Middle frontal gyrus (tissue), 1 donor: ENCODE data around the gene KCTD12.
"Not testable (repeated sequence)": the region's sequence is repeated elsewhere in the genome, so short reads cannot be mapped to it uniquely, and the experiment has no call there.

ENCODE experiments used
- DNase-seq: peaks from one replicate; pipeline ENCODE4 v3.0.0-alpha.2; 2015; ENCODE audit warnings: low spot score; ENCODE audit errors: extremely low spot score

KCTD12 gene

DNA sequence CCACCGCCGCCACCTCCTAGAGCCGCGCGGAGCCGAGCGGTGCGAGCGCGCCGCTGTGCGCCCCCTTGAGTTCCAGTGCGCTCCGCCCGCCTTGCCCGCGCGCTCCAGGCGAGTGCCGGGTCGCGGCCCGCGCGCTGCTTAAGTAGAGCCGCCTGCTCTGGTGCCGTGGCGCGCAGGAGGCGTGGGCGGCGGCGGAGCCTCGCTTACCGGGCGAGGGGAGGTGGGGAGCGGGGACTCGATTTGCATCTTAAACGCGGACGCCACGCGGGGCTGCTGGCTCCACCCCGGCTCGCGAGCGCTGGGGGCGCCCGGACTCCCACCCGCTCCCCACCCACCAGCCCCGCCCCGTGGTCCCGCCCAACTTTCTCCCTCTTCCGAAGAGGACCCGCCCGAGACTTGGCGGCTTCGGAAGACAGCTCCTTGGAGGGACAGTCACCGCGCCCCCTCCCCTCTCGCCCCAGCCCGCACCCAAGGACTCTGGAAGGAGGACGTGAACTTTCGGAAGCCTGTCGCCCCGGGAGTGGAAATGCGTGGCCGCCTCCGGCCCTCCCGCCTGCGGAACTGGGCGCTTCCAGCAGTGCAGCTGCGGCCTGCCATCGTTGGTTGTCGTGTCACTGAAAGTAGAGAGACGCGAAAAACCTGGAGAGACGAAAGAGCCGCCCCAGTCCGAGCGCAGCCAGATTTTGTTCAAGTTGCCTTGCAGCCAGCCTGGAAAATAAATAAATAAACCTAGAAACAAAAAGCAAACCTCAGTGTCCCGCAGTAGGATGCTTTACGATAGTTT is at the start of gene KCTD12:
TSS of gene KCTD12 (minus strand) at position 114 of the 784 bp plus-strand sequence. CDS start 257 bp downstream, outside the sequence.
- DNase-seq = peak; percentile 53

DNA sequence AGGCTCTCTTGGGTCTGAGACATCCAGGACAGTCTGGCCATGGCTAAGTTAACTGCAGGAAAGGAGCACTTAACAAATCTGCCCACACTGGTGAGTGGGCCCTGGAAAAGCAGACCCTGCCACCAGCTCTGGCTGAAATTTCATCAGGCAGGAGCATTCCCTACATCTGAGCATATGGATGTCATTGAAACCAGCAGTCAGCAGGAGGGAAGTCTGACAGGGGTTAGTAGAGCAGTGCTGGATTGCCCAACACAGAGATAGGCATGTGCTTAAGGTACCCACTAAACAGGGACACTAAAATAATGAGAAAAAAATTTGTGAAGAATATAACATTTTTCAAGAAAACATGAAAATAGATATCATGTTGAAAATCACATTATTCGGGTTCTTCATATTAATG is 48.5 kb upstream of the KCTD12 start:
- DNase-seq = no peak

DNA sequence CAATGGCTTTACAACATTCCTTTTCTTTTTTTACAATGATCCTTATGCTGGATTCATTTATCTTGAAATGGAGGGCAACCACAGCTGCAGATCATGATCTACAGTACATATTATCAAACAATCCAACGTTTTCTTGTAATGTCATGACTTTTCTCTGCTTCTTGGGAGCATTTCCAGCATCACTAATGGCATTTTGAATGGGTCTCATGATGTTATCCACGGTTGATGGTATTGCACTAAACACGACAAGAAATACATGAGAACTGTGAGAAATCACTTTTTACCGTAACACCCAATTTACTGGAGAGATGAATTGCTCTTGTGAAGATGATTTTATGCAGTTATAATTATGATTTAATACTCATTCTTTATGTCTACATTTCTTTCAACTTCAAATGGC is 45.9 kb upstream of the KCTD12 start:
- DNase-seq = no peak

DNA sequence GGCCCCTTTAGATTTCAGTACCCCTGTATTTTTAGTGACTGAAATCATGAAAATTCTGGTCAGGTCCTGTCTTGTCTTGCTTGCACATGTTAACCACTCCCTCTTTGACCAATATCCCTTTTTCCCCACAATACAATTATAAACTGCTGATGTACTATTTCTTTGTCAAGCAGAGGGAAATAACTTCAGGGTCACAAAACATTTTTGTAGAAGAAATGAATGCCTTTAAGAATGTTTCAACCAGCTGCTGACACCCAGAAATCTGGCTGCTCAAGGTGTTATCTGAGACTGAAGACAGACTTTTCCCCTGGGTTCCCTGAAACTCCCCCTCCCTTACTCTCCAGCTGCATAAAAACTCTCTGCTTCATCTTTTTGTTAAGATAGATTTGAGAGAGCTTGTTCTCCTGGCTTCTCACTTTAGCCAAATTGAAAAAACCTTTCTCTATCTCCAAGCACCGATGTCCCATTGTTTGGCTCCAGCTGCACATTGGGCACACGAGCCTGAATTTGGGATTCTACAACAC is 43.7 kb upstream of the KCTD12 start:
- DNase-seq = no peak

GRCh38 chr13:76929320-76929719 is 43.1 kb upstream of the KCTD12 start:
- DNase-seq = no peak

DNA sequence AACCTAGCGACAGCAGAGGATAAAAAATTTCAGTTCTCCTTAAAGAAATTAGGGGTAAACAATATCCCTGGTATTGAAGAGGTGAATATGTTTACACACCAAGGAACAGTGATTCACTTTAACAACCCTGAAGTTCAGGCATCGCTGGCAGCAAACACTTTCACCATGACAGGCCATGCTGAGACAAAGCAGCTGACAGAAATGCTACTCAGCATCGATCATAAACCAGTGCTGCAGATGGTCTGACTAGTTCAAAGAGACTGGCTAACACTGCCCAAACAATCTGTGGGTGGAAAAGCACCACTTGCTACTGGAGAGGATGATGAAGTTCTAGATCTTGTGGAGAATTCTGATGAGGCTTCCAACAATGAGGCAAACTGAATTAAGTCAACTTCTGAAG is 42.3 kb upstream of the KCTD12 start:
- no peak for DNase-seq

DNA sequence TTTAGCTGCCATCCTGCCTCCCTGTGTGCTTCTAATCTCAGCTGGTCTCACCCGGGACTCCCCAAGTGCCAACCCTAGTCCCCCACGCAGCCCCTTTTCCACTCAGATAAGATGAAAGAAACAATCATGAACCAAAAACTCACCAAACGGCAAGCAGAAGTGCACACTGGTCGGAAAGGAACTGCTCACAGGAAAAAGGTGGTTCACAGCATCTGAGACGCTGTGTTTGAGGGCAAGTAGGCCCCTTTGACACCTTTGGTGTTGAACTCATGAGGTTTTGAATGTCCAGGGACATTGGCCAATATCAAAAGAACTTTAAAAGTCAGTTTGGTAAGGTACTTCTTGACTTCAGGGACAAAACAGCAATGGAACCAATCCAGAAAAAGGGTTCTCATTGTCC is 41.8 kb upstream of the KCTD12 start:
- no peak for DNase-seq

GRCh38 chr13:76925115-76925514 is 38.9 kb upstream of the KCTD12 start:
- no peak for DNase-seq

DNA sequence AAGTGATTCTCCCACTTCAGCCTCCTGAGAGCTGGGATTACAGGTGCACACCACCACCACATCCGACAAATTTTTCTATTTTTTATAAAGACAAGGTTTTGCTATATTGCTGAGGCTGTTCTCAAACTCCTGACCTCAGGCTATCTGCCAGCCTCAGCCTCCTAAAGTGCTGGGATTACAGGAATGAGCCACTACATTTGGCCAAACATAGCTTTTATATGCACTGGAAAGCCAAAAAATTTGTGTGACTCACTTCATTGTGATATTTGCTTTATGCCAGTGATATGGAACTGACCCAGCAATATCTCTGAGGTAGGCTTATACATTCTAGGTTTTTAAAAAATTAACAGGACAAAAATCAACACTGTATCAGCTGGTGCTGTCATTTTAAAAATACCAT is 35.3 kb upstream of the KCTD12 start:
- DNase-seq = no peak

DNA sequence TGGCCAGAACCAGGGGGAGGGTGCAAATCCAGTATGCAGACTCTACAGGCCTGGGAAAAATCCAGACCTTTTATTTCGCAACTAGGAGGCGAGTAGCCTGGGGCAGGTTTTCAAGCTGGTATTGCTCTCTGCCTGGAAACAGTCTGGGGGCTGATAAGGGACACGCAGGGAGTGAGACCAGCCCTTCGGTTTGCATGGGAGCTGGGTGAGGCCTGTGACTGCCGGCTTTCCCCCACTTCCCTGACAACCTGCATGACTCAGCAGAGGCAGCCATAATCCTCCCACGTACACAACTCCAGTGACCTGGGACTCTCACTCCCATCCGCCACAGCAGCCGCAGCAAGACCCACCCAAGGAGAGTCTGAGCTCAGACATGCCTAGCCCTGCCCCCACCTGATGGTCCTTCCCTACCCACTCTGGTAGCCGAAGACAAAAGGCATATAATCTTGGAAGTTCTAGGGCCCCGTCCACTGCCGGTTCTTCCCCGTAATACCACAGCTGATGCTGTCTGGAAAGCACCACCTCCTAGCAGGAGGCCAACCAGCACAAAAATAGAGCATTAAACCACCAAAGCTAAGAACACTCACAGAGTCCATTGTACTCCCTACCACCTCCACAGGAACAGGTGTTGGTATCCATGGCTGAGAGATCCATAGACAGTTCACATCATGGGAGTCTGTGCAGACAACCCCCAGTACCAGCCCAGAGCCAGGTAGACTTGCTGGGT is 31.7 kb upstream of the KCTD12 start:
- not testable (repeated sequence) for DNase-seq

DNA sequence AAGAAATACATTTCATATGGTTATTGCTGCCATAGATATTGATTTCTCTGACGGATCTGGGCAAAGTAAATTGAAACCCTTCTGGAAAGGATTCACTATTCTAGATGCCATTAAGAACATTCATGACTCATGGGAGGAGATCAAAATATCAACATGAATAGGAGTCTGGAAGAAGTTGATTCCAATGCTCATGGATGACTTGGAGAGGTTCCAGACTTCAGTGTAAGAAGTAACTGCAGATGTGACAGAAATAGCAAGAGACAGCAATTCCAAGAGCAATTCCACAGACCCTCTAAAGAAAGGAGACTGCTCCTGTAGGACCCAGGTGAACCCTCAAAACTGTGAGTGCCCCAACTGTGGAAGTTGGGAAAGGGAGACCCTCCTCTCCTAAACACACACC is 30.9 kb upstream of the KCTD12 start:
- DNase-seq = no peak

- DNase-seq = no peak
Observed at GRCh38 chr13:76913898-76914297, 27.7 kb upstream of the KCTD12 start.

GRCh38 chr13:76912476-76912875 is 26.3 kb upstream of the KCTD12 start:
- DNase-seq = no peak

- no peak for DNase-seq
Observed at GRCh38 chr13:76904507-76904906, 18.3 kb upstream of the KCTD12 start.

- DNase-seq = peak; percentile 74
Observed at GRCh38 chr13:76903544-76904162, 17.4 kb upstream of the KCTD12 start.

- not testable (repeated sequence) for DNase-seq
Observed at GRCh38 chr13:76899066-76899465, 12.9 kb upstream of the KCTD12 start.

- DNase-seq = not testable (repeated sequence)
Observed at GRCh38 chr13:76897171-76897570, 11.0 kb upstream of the KCTD12 start.

- no peak for DNase-seq
Observed at GRCh38 chr13:76894401-76895110, 8.4 kb upstream of the KCTD12 start.

GRCh38 chr13:76892488-76892887 is 6.3 kb upstream of the KCTD12 start:
- DNase-seq = no peak

GRCh38 chr13:76890021-76890420 is 3.8 kb upstream of the KCTD12 start:
- no peak for DNase-seq

- no peak for DNase-seq
Observed at GRCh38 chr13:76889254-76889653, 3.0 kb upstream of the KCTD12 start.
